ENCODE data around the gene CD58.
A peak's percentile ranks its signal among the peaks of the same experiment; 100 is the strongest.
"Not testable (repeated sequence)": the region's sequence is repeated elsewhere in the genome, so short reads cannot be mapped to it uniquely, and the experiment has no call there.

CD58 gene, protein sequence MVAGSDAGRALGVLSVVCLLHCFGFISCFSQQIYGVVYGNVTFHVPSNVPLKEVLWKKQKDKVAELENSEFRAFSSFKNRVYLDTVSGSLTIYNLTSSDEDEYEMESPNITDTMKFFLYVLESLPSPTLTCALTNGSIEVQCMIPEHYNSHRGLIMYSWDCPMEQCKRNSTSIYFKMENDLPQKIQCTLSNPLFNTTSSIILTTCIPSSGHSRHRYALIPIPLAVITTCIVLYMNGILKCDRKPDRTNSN

DNA sequence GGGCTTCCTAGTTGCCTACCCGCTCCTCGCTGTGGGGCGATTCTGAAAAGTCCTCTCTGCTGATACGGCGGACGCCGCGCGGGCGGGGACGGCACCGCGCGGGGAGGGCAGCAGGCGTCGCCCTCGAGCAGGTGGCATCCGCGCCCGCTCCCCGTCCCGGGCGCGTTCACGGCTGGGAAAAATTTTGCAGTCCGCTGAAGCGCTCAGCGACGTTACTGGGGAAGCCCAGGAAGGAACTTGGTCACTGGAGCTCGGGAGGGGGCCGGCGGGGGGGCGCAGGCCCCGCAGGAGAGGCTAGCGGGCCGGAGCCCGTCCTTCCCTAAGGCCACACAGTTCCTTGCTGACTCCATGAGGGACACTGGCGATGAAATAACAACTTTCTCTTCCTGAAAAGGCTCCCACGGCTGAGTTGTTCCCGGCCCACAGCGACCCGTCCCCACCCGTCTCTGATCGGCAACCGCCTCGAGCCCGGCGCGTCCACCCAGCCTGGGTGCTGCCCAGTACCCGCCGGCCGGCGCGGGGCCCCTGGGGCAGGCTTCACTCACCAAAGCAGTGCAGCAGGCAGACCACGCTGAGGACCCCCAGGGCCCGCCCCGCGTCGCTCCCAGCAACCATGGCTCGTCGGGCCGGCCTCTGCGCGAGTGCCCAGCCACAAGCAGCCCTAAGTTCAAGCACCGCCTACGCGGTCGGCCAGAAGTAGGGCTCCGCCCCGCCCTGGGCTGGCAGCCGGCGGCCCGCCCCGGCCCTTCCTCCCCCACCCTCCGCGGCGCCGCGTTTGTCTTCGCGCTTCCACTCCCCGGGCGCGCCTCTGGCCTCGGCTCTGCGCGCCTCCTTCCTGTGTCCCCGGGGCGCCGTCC, at the start of gene CD58:
TSS of gene CD58 (minus strand) at position 669 of the 857 bp plus-strand sequence. CDS start at position 615, 54 bp downstream.
- peak in 50 of 56 donors; percentile 11 to 80 (median 60) for DNase-seq

DNA sequence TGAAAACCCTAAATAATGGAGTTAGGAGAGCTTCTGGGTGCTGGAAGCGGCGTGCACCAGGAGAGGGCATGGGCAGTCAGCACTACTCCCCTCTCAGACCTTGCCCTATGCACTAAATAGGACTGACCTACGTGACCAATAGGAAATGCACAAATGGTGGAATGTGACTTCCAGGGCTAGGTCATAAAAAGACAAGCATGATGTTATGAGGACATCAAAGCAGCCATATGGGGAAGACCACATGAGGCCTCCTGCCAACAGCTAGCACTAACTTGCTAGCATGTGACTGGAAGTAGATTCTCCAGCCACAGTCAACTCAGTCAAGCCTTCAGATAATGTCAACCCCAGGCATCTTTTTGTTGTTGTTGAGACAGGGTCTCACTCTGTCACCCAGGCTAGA, 49.6 kb upstream of the CD58 start:
- not testable (repeated sequence) for DNase-seq

DNA sequence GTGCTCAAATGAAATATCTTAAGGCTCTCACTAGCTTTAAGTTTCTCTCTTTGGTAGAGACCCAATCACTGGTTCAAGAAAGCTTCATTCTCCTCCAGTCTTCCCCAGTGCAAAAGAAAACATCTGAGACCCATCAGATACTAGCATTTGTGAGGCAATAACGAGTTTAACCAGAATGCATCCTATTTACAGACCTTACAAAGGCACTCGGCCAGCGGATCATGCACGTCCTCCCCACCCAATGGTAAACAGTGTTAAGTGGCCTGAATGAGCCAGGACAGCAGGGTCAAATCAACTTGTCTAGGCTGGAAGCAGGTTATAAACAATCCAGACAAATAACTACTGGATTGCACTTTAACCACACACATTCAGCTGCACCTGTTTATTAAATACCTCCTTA, 48.3 kb upstream of the CD58 start:
- not testable (repeated sequence) for DNase-seq

DNA sequence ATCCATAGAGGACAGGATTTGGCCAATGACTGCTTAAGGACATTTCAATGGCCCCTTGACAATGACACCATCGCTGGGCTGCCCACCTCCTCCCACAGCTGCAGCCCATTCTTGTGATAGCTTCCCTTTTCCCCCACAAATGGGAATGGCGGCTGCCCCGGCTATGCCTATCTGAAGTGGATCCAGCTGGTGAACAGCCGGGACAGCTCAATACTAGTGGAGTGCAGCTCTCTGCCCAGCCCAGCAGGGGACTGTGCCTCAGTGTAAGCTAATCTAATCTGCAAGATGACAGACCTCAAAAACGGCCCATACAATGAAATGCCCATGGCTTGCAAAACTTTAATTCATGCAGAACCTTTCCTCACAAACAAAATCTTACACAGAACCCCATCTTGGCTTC, 47.0 kb upstream of the CD58 start:
- not testable (repeated sequence) for DNase-seq

DNA sequence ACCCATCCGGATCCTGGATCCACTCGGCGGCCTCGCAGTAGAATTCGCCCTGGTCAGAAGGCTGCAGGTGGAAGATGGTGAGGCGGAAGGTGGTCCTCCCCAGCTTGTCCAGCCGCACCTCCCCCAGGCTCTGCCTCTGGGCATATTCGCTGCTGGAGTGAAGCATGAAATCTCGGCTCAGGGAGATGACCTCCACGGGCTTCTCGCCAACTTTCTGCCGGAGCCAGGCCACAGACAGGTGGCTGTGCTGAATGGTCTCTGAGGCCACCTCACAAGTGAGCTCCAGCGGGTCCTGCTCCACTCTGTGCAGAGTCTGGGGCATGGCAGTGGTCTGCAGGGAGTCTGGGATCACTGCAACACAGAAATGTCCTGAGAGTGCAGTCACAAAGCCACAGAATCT, 43.0 kb upstream of the CD58 start:
- DNase-seq, result not testable (repeated sequence)

DNA sequence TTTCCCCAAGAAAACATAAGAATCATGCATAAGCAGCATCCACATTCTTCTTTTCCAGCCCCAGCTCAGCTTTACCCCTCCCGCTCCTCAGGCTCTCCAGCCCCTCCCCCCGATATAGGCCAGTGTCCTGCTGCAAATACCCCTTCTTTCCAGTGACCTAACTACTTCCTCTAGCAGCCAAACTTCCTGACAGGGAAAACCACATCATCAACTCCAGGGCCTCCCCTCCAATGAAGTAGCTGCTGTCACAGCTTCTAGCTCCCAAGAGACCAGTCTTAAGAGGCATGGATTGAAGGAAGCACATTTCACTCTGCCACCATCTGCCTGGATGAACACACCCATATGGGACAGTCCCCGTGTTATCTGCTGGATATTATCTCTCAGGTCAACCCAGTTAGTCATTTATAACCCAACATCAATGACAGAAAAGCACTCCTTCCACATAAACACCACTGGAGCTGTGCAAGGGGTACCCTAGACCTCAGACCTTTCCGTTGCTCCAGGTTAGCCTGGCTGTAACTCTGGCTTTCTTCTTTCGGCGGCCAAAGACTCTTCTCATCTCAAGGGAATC, 39.1 kb upstream of the CD58 start:
- DNase-seq, result not testable (repeated sequence)

DNA sequence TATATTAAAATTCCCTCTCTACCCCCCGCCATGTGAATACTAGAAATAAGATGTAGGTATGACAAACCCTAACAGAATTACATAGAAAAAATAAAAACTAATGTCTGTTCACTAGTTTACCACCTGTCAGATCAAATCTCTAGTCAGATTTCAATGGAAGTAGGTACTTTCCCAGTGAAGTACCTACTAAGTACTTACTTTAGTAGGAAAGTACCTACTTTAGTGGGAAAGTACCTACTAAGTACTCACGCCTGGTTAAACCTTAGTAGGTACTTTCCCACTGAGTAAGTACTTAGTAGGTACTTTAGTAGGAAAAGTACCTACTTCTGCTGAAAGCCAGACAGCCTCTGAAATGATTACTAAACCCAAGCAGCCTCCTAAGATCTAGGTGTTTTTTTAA, 38.0 kb upstream of the CD58 start:
- DNase-seq, result not testable (repeated sequence)

DNA sequence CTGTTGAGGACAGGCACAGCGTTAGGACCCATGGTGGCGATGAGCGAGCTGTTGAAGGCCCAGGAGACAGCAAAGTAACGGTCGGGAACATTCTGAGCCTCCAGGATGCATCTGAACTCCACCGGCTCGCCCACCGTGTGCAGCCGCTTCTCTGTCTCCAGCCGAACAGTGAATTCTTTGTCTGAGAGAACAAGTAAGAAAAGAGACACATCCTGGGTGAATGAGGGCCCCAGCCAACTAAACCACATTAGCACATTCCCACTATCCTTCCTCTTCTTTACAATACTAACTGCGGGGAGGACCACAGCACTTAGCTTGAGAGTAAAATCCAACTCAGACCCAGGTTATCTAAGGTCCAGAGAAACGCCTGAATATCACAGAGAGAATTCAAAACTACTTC, 37.3 kb upstream of the CD58 start:
- DNase-seq, result not testable (repeated sequence)

DNA sequence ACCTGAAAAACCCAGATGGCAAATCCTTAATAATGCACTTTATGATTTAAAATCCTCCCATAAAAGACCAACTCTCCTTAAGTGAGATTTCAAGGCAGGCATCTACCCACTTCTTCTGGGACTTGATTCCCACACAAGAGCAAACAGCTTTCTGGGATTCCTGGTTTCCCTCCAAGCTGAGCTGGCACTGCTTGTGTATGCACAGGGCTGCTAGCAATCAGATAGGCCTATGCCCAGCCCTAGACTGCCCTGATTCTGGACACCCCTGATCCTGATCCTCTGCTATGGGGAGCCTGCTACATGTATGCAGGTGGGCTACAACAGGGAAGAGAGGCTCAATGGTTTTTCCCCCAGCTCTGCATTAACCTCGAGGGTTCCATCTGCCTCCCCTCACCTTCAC, 36.6 kb upstream of the CD58 start:
- not testable (repeated sequence) for DNase-seq

DNA sequence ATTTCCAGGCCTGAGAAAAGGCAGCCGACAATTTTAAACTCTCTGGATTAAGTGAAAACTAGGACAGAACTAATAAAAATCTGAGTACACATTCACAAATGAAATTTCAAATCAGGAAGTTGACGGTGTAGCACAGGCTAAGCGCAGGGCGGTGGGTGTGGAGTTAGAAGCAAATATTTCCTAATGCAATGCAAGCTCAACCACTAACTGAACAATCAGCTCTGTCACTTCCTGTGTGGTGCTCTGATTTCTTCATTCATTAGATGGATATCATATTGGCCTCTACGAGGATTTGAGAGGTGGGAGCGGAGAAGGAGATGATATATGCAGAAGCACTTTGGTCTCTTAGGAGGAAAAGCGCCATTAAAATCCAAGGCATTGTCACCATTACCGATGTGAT, 35.2 kb upstream of the CD58 start:
- not testable (repeated sequence) for DNase-seq

DNA sequence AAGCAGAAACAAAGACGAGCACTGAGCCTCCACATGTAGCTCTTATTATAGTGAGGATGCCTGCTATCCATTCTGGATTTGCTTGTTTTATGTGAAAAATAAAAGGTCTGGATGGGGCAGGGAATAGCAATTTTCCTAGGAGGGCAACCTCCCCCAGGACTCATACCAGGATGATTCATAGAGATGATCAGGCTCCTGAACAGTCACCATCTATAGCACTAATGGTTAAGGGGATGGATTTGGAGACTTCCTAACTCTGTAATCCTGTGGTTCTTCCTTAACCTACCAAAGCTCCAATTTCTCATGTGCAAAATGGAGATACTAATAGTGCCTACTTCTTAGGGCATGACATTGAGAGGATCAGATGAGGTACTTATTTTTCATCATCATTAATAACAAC, 34.5 kb upstream of the CD58 start:
- DNase-seq, result no peak

DNA sequence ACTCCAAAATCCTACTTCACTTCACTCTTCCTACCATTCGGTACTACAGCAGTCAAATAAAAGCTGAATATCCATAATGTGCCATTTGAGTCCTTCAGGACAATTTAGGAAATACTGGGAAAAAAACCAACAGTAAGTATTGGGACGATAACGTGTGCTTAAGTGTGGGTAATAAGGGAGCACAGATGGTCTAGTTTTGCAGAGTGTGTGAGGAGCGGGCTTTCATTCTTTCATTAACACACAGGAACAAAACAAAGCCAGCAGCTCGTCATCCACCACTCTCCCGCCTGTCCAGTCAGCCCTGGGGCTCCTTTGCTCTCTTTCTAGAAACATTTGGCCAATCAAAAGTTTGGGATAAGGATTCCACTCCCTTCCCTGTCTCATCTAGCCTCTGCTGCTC, 33.6 kb upstream of the CD58 start:
- DNase-seq, result not testable (repeated sequence)

DNA sequence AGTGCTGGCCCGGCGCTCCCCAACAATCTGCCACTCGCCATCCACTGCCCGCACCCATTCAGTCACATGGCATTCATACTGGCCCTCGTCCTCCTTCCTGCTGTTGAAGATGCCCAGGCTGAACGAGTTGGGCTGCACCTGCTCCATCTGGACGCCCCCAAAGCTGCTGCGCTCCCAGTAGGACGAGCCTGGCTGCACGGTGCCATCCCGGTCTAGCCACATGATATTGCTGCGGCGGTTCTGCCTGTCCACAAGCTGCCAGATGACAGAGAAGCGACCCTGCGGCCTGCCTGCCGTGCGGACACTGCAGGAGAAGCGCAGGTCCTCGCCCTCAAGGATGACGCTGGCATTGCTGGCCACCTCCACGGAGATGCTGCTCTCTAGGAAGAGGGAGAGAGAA, 32.8 kb upstream of the CD58 start:
- not testable (repeated sequence) for DNase-seq

DNA sequence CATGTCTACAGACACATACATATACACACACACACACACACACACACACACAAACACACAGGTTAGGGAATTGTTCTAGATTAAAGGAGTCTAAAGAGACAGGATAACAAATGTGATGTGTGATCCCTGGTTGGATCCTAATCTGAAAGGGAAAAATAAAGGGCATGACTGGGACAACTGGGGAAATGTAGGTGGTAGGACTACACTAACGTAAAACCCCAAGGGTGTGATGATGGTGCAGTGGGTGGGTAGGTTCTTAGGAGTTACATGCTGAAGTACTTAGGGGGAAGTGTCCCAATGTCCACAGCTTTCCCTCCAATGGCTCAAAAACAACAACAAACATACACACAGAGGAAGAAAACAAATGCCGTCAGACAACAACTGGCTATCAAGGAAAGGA, 28.5 kb upstream of the CD58 start:
- DNase-seq, result not testable (repeated sequence)

DNA sequence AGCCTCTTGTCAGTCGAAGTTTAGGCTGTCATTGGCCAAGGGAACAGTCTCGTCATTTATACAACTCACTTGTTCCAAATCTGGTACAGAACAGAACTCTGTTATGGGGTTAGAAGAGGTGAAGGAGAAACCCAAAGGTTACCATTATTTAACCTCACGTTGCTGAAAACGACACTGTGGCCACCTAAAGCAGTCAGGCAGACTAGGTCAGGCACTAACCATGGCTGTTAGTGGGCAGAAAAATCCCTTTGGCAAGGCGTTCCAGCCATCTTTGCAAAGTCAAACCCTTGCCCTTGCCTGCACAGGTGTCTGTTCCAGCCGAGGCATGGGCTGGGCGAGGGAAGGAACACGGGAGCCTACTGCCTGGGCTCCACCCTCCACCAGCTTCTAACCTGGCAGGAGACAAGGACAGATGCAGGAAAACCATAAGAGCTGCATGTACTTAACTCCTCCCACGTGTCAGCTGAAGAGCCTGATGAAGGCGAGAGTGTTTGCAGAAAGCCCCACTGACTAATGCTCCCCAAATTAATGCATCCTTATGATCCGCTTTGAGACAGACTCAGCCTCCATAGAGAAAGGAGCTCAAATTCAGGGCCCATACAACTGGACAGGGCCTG, 27.7 kb upstream of the CD58 start:
- DNase-seq, result not testable (repeated sequence)

DNA sequence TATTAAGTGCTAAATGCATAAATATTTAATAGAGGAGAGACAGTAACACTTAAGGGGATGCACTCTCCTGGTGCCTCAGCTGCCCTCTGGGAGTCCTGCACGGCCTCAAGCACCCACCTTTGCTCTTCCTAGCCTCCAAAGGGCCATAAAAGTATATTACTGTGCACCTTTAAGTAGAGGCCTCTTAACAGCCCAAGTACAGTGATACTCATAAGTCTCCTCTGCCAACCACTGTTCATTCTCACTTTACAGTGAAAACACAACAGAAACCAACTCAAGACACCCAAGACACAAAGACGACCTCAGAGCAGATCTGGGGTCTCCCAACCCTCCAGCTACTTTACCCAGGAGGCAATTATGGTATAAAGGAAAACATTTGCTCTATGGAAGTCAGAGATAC, 26.6 kb upstream of the CD58 start:
- DNase-seq, result not testable (repeated sequence)

DNA sequence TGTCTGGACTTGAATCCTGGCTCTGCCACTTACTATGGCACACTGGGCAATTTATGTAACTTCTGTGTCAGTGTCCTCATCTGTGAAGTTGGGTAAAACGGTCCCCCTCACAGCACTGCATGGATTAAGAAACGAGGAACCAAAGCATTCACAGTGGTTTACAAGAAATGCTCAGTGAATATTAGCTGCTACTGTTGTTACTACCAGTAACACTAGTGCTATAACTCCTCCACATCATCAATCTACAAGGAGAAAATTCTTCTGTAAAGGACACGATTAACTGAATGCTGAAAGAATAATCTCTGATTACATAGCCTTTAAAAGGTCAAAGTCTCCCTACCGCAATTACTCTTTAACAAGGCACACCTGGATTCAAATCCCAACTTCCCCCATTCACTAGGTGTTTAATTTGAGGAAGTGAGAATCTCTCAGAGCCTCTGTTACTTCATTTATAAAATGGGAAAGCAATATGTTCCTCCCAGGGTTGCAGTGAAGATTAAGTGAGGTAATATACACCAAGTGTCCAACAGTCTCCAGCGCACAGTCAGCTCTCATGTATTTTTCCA, 26.0 kb upstream of the CD58 start:
- not testable (repeated sequence) for DNase-seq

DNA sequence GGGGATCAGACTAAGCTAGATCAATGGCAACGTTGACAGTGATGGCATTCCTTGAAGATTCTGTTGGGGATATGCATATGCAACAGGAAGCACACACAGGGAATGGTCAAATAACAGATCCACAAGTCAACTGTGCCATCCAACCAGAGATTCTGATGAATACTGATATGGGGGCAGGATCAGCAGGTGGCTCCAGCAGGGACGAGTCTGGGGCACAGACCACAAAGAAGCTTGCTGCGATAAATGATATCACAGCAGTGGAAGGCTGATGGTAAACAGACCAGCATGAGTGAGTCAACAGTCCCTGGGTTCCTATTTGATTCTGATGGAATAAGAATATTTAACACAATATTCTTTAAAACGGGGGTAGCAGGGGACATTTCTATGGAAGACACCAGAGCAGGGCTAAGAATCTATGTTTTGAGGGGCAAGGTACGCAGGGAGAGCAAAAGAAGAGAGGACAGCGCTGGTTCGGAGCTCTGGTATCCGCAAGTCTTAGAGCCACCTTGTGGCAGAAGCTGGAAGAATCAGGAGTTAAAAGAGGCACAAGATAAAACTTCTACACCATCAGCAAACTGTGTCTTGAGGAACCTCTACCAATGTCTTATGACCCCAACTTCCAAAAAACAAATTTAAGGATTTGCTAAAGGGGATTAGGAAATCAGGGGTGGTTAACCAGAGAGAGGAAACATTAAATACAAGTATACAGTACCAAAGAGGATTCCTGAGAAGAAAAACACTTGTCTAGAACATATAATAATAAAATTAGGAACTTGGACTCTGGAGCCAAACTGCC, 25.3 kb upstream of the CD58 start:
- DNase-seq, result peak in 5 of 56 donors; percentile 3 to 59 (median 9)

DNA sequence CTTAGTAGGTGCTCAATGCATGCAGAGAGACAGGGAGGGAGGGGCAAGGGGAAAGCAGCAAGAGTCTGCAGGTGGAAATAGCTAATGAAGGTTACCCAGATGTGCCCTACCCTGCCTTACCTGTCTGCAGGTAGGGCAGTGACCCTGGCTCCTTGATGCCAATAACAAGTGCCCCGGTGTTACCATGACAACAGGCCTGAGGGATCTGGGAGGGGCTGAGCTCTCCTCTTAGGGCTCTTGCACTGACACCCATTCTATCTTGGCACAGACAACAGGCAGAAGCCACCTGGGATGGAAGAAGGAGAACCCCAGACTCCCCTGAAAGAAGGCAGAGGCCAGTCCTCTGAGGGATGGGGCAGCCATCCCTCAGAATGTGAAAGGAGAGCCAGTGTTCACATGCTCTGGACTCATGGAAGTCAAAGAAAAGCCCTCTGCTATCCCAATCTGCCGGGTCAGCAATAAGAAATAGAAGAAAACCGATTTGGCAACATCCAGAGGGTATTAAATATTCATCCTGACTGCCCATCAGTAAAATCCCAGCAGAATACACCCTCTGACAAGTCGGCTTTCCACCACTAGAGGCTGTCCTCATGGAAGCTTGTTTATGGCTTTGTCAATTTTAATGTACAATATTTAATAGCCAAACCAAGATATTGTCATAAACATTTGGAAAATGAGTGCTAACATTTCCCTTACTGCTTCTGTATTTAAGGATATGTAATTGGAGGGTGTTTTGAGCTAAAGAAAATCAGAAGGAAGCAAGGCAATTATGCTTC, 24.4 kb upstream of the CD58 start:
- peak in 1 of 56 donors; percentile 2 for DNase-seq

DNA sequence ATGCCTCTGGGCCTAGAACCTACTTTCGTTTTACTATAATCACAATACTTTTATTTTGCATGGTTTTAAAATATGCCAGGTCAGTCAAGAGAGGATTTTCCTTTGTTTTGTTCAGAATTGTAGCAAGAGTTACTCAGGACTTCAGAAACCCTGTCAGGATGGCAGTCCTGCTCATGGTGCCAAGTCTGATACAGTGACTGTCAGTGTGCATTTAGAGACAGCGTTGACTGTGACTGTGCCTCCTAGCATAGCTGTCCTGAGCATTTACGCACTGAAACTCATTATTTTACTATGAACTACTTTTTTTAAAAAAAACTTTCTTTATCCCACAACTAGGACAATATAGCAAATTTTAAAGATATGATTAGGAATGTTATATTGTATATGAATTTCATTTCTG, 23.2 kb upstream of the CD58 start:
- DNase-seq, result not testable (repeated sequence)
